ELR (cell line): Measurements from ENCODE around the gene CELSR2.
"Not testable (repeated sequence)": the region's sequence is repeated elsewhere in the genome, so short reads cannot be mapped to it uniquely, and the experiment has no call there.

Experiments used
- DNase-seq: peaks from one replicate; pipeline ENCODE4 v3.0.0-alpha.2; 2015; ENCODE audit warnings: low read depth

CELSR2 gene

GRCh38 chr1:109248797-109249629, at the start of gene CELSR2:
TSS of gene CELSR2 (plus strand) at chr1:109249539. CDS start at chr1:109250080, 541 bp downstream.
- peak; percentile 71 for DNase-seq

GRCh38 chr1:109199710-109200109, 49.6 kb upstream of the CELSR2 start:
- no peak for DNase-seq

- DNase-seq: peak; percentile 93
Observed at GRCh38 chr1:109201123-109201703, 48.1 kb upstream of the CELSR2 start.

GRCh38 chr1:109204484-109204883, 44.9 kb upstream of the CELSR2 start:
- DNase-seq: no peak

- no peak for DNase-seq
Observed at GRCh38 chr1:109206339-109206738, 43.0 kb upstream of the CELSR2 start.

GRCh38 chr1:109207467-109208103, 41.8 kb upstream of the CELSR2 start:
- no peak for DNase-seq

GRCh38 chr1:109208394-109208793, 40.9 kb upstream of the CELSR2 start:
- peak; percentile 7 for DNase-seq

- DNase-seq: peak; percentile 30
Observed at GRCh38 chr1:109208836-109209463, 40.4 kb upstream of the CELSR2 start.

- no peak for DNase-seq
Observed at GRCh38 chr1:109210058-109210457, 39.3 kb upstream of the CELSR2 start.

- DNase-seq: no peak
Observed at GRCh38 chr1:109213345-109213823, 36.0 kb upstream of the CELSR2 start.

GRCh38 chr1:109213824-109214693, 35.3 kb upstream of the CELSR2 start, which contains the start of gene SARS1:
TSS of gene SARS1 (plus strand) at chr1:109213918. CDS start at chr1:109213993, 75 bp downstream.
- DNase-seq: peak; percentile 86

- DNase-seq: peak; percentile 85
Observed at GRCh38 chr1:109214695-109215623, 34.4 kb upstream of the CELSR2 start.

- no peak for DNase-seq
Observed at GRCh38 chr1:109216662-109217061, 32.7 kb upstream of the CELSR2 start.

- DNase-seq: no peak
Observed at GRCh38 chr1:109218516-109218915, 30.8 kb upstream of the CELSR2 start.

GRCh38 chr1:109221201-109221600, 28.1 kb upstream of the CELSR2 start:
- DNase-seq: not testable (repeated sequence)

GRCh38 chr1:109225308-109225707, 24.0 kb upstream of the CELSR2 start:
- no peak for DNase-seq

- no peak for DNase-seq
Observed at GRCh38 chr1:109225711-109226445, 23.5 kb upstream of the CELSR2 start.

- DNase-seq: no peak
Observed at GRCh38 chr1:109228167-109228566, 21.2 kb upstream of the CELSR2 start.

GRCh38 chr1:109229531-109230127, 19.7 kb upstream of the CELSR2 start:
- DNase-seq: no peak
